Measurements from ENCODE around the gene MBD5.

The MBD5 gene

GRCh38 chr2:148455791-148456190, 434.9 kb downstream of the MBD5 start:
- in situ Hi-C loops (cut with MboI; ENCODE audit: low sequenced_read_pairs, unreplicated experiment) = no loop called here
- TF ChIP-seq CTCF (IDR thresholded peaks at IDR 0.05; ENCODE audit: borderline replicate concordance, control extremely low read depth, extremely low read depth, insufficient read depth, missing control alignments) = no peak
- DNase-seq (ENCODE audit: low spot score) = no peak

- DNase-seq (ENCODE audit: low spot score) = no peak
- in situ Hi-C loops (cut with MboI; ENCODE audit: low sequenced_read_pairs, unreplicated experiment) = no loop called here
- TF ChIP-seq CTCF (IDR thresholded peaks at IDR 0.05; ENCODE audit: borderline replicate concordance, control extremely low read depth, extremely low read depth, insufficient read depth, missing control alignments) = no peak
Measured at GRCh38 chr2:148458171-148458570, 437.3 kb downstream of the MBD5 start.

GRCh38 chr2:148459377-148459778, 438.5 kb downstream of the MBD5 start:
- peak; percentile 3 for DNase-seq (ENCODE audit: low spot score)
- TF ChIP-seq CTCF (IDR thresholded peaks at IDR 0.05; ENCODE audit: borderline replicate concordance, control extremely low read depth, extremely low read depth, insufficient read depth, missing control alignments) = no peak
- in situ Hi-C loops (cut with MboI; ENCODE audit: low sequenced_read_pairs, unreplicated experiment) = no loop called here

- TF ChIP-seq CTCF (IDR thresholded peaks at IDR 0.05; ENCODE audit: borderline replicate concordance, control extremely low read depth, extremely low read depth, insufficient read depth, missing control alignments) = no peak
- in situ Hi-C loops (cut with MboI; ENCODE audit: low sequenced_read_pairs, unreplicated experiment) = no loop called here
- no peak for DNase-seq (ENCODE audit: low spot score)
Measured at GRCh38 chr2:148461876-148462275, 441.0 kb downstream of the MBD5 start.

- no peak for TF ChIP-seq CTCF (IDR thresholded peaks at IDR 0.05; ENCODE audit: borderline replicate concordance, control extremely low read depth, extremely low read depth, insufficient read depth, missing control alignments)
- in situ Hi-C loops (cut with MboI; ENCODE audit: low sequenced_read_pairs, unreplicated experiment) = no loop called here
- DNase-seq (ENCODE audit: low spot score) = no peak
Measured at GRCh38 chr2:148475626-148476025, 454.7 kb downstream of the MBD5 start.

GRCh38 chr2:148479398-148479797, 458.5 kb downstream of the MBD5 start:
- no peak for DNase-seq (ENCODE audit: low spot score)
- no peak for TF ChIP-seq CTCF (IDR thresholded peaks at IDR 0.05; ENCODE audit: borderline replicate concordance, control extremely low read depth, extremely low read depth, insufficient read depth, missing control alignments)
- in situ Hi-C loops (cut with MboI; ENCODE audit: low sequenced_read_pairs, unreplicated experiment) = no loop called here

GRCh38 chr2:148483665-148484064, 462.8 kb downstream of the MBD5 start:
- no peak for TF ChIP-seq CTCF (IDR thresholded peaks at IDR 0.05; ENCODE audit: borderline replicate concordance, control extremely low read depth, extremely low read depth, insufficient read depth, missing control alignments)
- no peak for DNase-seq (ENCODE audit: low spot score)
- in situ Hi-C loops (cut with MboI; ENCODE audit: low sequenced_read_pairs, unreplicated experiment) = no loop called here

All from GM13976 (cell line).